NB4 (cell line): Measurements from ENCODE around the gene KRT10.

Source experiments
- CTCF ChIP-seq: IDR thresholded peaks from one replicate; pipeline ENCODE4 v1.5.1; 2012; ENCODE audit warnings: low read depth, low read length
- MAX ChIP-seq: IDR thresholded peaks from 2 replicates; pipeline ENCODE4 v1.6.1; 2011; ENCODE audit warnings: low read depth, low read length
- MYC ChIP-seq: IDR thresholded peaks from 2 replicates; pipeline ENCODE4 v1.6.1; 2011; ENCODE audit warnings: low read depth, low read length
- POLR2A ChIP-seq: IDR thresholded peaks from 2 replicates; pipeline ENCODE4 v1.6.1; 2011; ENCODE audit warnings: mild to moderate bottlenecking; ENCODE audit not compliant: insufficient read length; ENCODE audit errors: extremely low read depth

- TF ChIP-seq CTCF: no peak
- TF ChIP-seq POLR2A: no peak
- no peak for TF ChIP-seq MAX
- no peak for TF ChIP-seq MYC
Observed at GRCh38 chr17:40795019-40795667, 27.3 kb downstream of the KRT10 start.
